Islet precursor cell (in vitro differentiated cells): ENCODE results near the gene RDM1.
"Not testable (repeated sequence)": the region's sequence is repeated elsewhere in the genome, so short reads cannot be mapped to it uniquely, and the experiment has no call there.

Experiments used
- DNase-seq: peaks from one replicate; pipeline ENCODE4 v3.0.0-alpha.2; 2018

RDM1 gene

DNA sequence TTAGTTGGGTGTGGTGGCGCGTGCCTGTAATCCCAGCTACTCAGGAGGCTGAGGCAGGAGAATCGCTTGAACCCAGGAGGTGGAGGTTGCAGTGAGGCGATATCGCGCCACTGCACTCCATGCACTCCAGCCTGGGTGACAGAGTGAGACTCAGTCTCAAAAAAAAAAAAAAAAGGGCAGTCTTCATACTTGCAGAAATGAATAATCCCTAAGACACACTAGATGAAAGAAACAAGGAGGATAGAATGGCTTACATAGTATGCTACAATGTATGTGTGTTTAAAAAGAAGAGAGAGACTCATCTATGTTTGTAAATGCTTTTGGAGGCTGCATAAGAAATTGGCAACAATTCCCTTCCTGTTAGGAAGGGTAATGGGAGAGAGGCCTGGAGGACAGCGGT, 32.8 kb downstream of the RDM1 start:
- DNase-seq, result not testable (repeated sequence)

GRCh38 chr17:35895636-35896587, 34.7 kb downstream of the RDM1 start:
- DNase-seq, result no peak

- DNase-seq, result no peak
These were observed 36.4 kb downstream of the RDM1 start for GRCh38 chr17:35894206-35894605.

GRCh38 chr17:35893751-35894150, 36.8 kb downstream of the RDM1 start:
- DNase-seq, result no peak

DNA sequence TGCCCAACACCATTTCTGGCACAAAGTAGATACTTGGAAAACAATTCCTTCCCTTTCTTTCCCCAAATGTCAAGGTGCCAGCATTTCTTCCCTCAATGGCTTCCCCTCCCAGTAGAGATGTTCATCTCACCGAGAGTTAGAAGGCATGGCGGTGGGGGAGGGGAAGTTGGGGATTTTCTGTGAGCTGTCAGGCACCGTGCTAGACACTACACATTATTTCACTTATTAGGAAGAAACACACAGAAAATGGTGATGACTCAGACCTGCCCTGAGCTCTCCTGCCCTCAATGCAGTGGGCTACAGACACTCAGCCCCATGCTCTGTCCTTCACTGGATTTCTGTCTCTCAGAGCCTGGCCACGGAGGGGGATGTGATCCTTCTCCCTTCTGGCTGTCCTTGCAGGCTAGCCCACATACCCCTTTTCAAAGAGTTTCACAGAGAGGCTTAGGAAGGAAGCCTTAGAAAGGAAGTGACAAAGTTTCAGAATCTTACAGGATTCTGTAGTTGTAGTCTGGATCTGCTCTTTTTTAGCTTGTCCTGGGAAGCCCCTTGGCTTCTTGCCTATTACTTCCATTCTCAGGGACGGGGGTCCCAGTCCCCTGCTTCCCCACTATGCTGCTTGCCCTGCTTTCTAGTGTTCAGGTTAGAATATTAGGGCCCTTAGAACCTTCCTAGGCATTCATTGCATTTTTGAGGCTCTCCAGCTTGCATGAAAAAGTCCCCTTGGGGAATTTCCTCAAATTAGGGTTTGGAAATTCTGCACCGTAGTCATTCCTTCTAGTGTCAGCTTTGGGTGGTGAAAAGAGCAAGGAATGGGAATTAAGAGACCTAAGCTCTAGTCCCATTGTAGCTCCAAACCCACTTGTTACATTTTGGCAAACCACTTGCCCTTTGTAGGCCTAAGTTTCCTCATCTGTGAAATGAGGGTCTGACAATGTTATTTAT, 38.2 kb downstream of the RDM1 start:
- peak; percentile 73 for DNase-seq

DNA sequence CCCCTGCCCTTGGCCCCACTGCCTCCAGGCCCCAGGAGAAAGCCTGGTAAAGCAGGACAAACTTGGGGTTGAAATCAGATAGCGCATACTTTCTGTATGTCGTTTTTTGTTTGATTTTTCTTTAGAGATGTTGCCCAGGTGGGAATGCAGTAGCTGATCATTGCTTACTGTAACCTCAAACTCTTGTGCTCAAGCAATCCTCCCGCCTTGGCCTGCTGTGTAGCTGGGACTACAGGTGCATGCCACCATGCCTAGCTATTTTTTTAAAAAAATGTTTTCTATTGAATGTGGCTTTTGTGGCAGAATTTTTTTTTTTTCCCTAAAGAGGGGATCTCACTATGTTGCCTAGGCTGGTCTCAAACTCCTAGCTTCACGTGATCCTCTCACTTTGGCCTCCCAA, 39.3 kb downstream of the RDM1 start:
- no peak for DNase-seq

- no peak for DNase-seq
These were observed 39.8 kb downstream of the RDM1 start for GRCh38 chr17:35890774-35891155.

- no peak for DNase-seq
These were observed 40.5 kb downstream of the RDM1 start for GRCh38 chr17:35889818-35890773.

DNA sequence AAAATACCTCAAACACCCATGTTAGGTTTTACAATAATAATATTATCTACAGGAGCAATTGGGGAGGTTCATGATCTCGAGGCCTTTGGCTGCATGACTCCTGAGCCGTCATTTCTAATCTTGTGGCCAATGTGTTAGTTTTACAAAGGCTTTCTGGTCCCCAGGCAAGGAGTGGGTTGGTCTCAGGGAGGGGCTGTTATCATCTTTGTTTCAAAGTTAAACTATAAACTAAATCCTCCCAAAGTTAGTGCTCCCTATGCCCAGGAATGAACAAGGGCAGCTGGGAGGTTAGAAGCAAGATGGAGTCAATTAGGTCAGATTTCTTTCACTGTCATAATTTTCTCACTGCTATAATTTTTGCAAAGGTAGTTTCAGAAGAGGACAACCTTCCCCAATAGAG, 41.3 kb downstream of the RDM1 start:
- no peak for DNase-seq

DNA sequence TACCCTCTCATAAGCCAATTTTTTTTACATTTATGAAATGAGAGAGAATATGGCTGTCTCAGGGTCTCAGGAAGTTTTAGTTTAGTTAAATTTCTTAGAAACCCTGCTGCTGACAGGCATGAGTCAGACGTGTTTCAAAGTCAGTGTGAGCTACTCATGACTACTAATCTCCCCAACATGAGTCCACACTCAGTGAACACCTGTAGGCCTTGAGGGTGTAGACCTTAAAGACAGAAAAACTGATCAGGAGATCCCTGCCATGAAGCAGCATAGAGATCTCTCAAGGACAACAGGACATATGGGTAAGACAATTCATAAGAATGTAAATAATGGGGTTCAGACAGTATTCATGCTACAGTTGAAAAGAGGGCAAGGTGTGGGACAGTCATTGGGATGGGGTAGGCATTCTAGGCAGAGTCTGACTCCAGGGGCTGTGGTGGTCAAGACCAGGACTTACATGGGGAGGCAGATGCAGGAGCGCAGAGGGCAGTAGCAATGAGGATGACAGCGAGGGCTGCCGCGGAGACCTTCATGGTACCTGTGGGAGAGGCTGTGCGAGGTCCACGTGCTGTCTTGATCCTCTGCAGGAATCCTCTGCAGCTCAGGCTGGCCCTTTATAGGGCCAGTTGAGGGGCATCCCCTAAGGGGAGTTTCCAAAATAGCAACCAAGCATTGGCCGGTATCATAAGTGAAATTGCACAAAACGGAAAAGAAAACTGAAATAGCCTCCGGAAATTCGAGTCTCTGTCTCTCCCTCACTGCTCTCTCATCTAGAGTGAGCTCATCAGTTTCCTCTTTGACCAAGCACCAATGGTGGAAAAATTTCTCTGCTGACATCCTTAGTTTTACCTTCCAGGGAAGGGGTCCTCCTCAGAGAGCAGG, 50.6 kb downstream of the RDM1 start, which contains the start of gene CCL5:
CCL5 (minus strand) TSS at position 588 of the 882 bp plus-strand sequence.
- peak; percentile 52 for DNase-seq

- no peak for DNase-seq
These were observed 52.2 kb downstream of the RDM1 start for GRCh38 chr17:35878361-35878760.

GRCh38 chr17:35877345-35878029, 53.1 kb downstream of the RDM1 start:
- DNase-seq, result no peak

GRCh38 chr17:35876534-35876933, 54.0 kb downstream of the RDM1 start:
- no peak for DNase-seq

- no peak for DNase-seq
These were observed 54.8 kb downstream of the RDM1 start for GRCh38 chr17:35875800-35876139.

DNA sequence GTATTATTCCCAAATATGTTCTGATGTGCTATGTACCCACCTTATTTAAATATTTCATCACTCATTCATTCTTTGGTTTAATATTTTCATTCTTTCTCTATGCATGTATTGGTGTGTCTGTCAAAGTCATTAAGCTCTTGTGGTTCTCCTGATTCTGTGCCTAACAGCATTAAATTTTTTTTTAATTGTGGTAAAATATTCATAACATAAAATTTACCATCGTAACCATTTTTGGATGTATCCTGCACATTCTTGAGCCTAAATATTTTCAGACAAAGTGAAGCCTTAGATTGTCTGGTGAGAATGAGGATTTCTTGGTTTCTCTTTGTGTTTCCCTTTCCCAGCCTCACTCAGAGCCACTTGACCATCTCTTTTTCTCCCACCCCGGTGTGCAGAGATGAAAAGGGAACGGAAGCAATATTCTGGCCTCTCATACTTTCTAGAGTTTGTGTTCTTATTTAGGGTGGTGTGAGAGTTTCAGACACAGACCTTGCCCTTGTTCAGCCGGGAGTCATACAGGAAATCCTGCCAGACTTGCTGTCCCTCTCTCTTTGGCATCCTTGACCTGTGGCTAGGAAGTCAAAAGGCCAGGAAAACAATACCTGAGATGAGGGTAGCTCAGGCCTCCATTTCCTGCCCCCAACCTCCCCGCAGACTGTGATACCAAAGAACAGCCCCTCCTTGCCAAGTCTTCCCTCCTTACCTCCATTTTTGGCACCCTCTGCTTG, 55.3 kb downstream of the RDM1 start:
- no peak for DNase-seq

GRCh38 chr17:35872196-35872980, 58.2 kb downstream of the RDM1 start:
- no peak for DNase-seq

DNA sequence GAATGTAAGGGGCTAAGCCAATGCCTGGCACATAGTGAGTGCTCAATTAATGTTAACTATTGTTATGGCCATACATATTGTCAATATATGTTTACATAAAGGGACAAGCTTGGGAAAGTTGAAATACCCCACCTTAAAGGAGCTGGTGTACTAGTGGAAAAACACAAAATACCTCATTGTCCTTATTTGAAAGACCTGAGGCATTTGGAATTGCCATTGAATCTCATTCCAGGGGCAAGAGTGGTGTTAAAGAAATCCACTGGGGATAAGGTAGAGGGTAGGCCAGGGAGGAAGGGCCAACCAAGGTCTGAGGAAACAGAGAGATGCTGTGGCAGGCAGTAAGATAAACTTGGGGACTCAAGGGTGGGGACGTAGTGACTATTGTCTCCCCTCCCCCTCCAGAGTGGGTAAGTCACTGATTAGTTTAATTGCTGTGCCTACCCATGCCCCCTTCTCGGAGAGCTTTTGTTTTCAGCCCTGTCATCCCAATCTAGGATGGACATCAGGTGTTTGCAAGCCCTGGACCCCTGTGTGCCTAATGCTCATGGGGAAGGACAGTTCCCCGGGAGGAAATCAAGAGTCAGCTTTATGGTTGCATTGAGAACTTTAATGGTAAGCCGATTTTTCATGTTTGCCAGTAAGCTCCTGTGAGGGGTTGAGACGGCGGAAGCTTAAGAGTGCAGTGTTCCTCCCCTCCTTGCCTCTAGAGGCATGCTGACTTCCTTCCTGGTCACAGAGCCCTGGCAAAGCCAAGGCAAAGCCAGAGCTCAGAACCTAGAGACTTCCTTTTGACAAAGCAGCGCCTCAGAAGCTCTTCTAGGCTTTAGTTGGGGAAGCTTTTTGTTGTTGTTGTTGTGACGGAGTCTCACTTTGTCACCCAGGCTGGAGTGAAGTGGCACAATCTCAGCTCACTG, 59.4 kb downstream of the RDM1 start:
- DNase-seq, result peak; percentile 57

- DNase-seq, result no peak
These were observed 61.8 kb downstream of the RDM1 start, which contains the start of gene HEATR9 for GRCh38 chr17:35868737-35869136. Gene HEATR9, minus strand, starts transcription at chr17:35868891. Its CDS starts 149 bp downstream, at chr17:35868742.
